Karpas-422 (cell line): Measurements from ENCODE around the gene CNKSR1. TPM values are rescaled to one million over a fixed set of nuclear protein-coding genes. Genes with fewer than 3 reads are reported as not detected.

ENCODE experiments used
- DNase-seq: peaks from one replicate; pipeline ENCODE4 v3.0.0-alpha.2; 2015
- H2AFZ ChIP-seq: fragments of 200-600 bp; sonication (generic); 2 replicates; pipeline ENCODE4 v1.6.1; 2014; ENCODE audit warnings: antibody characterized with exemption, low read length, mixed read lengths
- H3K27ac ChIP-seq: fragments of 200-600 bp; sonication (generic); 2 replicates; pipeline ENCODE4 v1.5.1; 2014; ENCODE audit warnings: mild to moderate bottlenecking, low read length, moderate library complexity
- H3K27me3 ChIP-seq: fragments of 200-600 bp; sonication (generic); 2 replicates; pipeline ENCODE4 v1.6.1; 2014; ENCODE audit warnings: low read length, mixed read lengths
- H3K36me3 ChIP-seq: fragments of 200-600 bp; sonication (generic); 2 replicates; pipeline ENCODE4 v1.6.1; 2014; ENCODE audit warnings: low read length, mixed read lengths; ENCODE audit not compliant: insufficient read depth
- H3K4me1 ChIP-seq: fragments of 200-600 bp; sonication (generic); 2 replicates; pipeline ENCODE4 v1.6.1; 2014; ENCODE audit warnings: mild to moderate bottlenecking, low read length, mixed read lengths
- H3K4me2 ChIP-seq: fragments of 200-600 bp; sonication (generic); 2 replicates; pipeline ENCODE4 v1.6.1; 2014; ENCODE audit warnings: low read length, low read depth, mild to moderate bottlenecking; ENCODE audit not compliant: poor library complexity, severe bottlenecking
- H3K4me3 ChIP-seq: fragments of 200-600 bp; sonication (generic); 2 replicates; pipeline ENCODE4 v1.5.1; 2014; ENCODE audit warnings: mild to moderate bottlenecking, antibody characterized with exemption, low read length, mixed read lengths
- H3K79me2 ChIP-seq: fragments of 200-600 bp; sonication (generic); 2 replicates; pipeline ENCODE4 v1.6.1; 2014; ENCODE audit warnings: mild to moderate bottlenecking, low read length, mixed read lengths
- H3K9ac ChIP-seq: fragments of 200-600 bp; sonication (generic); 2 replicates; pipeline ENCODE4 v1.6.0; 2014; ENCODE audit warnings: low read length
- H3K9me2 ChIP-seq: fragments of 200-600 bp; sonication (generic), shearing (Covaris generic); replicated peaks from 2 replicates; pipeline ENCODE4 v1.6.0; 2014; ENCODE audit warnings: mild to moderate bottlenecking, low read length, moderate library complexity; ENCODE audit not compliant: insufficient read depth
- H3K9me3 ChIP-seq: fragments of 300-700, 200-600 bp; sonication (generic); 2 replicates; pipeline ENCODE4 v1.6.1; 2014; ENCODE audit warnings: low read length, mixed read lengths
- H4K20me1 ChIP-seq: fragments of 200-600 bp; sonication (generic); 2 replicates; pipeline ENCODE4 v1.6.1; 2014; ENCODE audit warnings: mild to moderate bottlenecking, antibody characterized with exemption, low read length, low read depth; ENCODE audit not compliant: insufficient read depth
- total RNA-seq: library from RNA; depleted of rRNA; stranded (reverse); fragments of >200 nt; shearing (Covaris generic); gene quantifications from 2 replicates; pipeline ENCODE4 v1.2.3, GENCODE V29; 2014; ENCODE audit warnings: low replicate concordance

CNKSR1 gene
- total RNA-seq, 1 experiment from 2014 or later = 1.5 TPM

- H3K9me2 ChIP-seq = no peaks in the 10 kb centered on the region
- 0 out of 2 replicates have a peak, but pooled peaks cover 9% of the 10 kb centered on the region for H3K36me3 ChIP-seq
- 0 out of 2 replicates have a peak overlapping the region, but pooled peaks have one; percentile 69 for H2AFZ ChIP-seq
- H3K27ac ChIP-seq = peak overlapping the region; percentile 46
- H3K4me1 ChIP-seq = peaks cover 15% of the 10 kb centered on the region
- H3K4me2 ChIP-seq = peak overlapping the region; percentile 91
- H3K9me3 ChIP-seq = no peaks in the 10 kb centered on the region
- peak overlapping the region; percentile 99 for H3K4me3 ChIP-seq
- no peak for DNase-seq
- H3K79me2 ChIP-seq = peaks cover 18% of the 10 kb centered on the region
- H3K9ac ChIP-seq = peak overlapping the region; percentile 97
- H3K27me3 ChIP-seq = no peaks in the 10 kb centered on the region
- H4K20me1 ChIP-seq = no peaks in the 10 kb centered on the region; the same call in 1 of the 2 replicates
These were observed 6.8 kb upstream of the CNKSR1 start for GRCh38 chr1:26170472-26170821.

DNA sequence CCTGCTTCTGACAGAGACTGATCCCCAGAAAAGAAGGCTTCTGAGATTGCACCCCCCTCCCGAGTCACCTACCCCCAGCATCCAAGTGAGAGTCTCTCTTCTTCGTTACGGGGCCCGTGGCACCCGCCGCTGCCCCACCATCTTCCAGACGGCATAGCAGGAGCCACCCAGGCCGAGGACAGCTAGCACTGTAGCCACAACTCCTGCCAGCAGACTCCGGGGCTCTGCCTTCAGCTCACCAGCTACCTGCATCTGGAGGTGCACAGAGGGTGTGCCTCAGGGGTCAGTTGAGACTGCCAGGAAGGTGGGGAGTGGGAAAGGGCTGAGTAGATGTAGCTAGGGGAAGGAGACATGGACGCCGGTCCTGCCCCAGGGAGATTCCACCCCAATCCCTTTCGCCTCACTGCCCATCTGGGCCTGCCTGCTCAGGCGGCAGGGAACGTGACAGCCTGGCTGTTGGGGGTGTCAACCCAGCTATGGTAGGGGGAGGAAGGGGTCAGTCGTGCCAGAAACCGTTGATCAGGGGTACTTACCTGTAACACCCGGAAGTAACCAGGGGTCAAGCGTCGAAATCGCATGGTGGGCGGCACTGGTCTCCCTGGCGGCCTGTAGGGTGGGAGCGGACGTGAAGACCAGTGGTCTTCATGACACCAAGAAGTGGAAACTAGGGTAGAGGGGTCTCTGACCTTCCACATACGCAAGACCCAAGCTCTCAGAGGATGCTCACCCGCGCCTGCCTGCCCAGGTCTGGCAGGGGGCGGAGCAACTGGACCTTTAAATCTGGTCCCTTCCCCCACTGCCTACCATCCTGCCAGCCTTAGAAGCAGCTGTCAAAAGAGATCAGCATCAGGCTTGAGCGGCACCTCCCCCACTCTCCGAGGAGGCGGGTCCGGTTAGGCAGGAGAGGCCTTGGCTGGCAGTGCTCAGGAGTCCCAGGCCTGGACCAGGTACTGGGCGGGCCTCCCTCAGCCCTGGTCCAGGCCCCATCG, 5.9 kb upstream of the CNKSR1 start, which contains the start of gene ZNF593OS:
ZNF593OS (minus strand) TSS at position 749 of the 989 bp plus-strand sequence; CDS start at position 578, 171 bp downstream.
- Histone ChIP-seq H3K36me3 (0 out of 2 replicates have a peak, but pooled peaks cover 9% of the 10 kb centered on the region), H2AFZ (no peak within 1 kb of the TSS), H3K4me1 (peaks cover 15% of the 10 kb centered on the region), H3K79me2 (peaks cover 18% of the 10 kb centered on the region), H3K9me2 (no peaks in the 10 kb centered on the region), H3K27me3 (no peaks in the 10 kb centered on the region), H3K27ac (peak within 1 kb of the TSS; percentile 46), H3K4me3 (peak within 1 kb of the TSS; percentile 99), H3K9ac (peak within 1 kb of the TSS; percentile 97), H4K20me1 (no peaks in the 10 kb centered on the region; the same call in 1 of the 2 replicates), H3K4me2 (peak within 1 kb of the TSS; percentile 91), H3K9me3 (no peaks in the 10 kb centered on the region)
- DNase-seq = no peak

GRCh38 chr1:26175346-26175745, 1.9 kb upstream of the CNKSR1 start:
- peaks cover 12% of the 10 kb centered on the region for H3K4me1 ChIP-seq
- no peak overlapping the region for H3K9ac ChIP-seq
- no peaks in the 10 kb centered on the region for H3K9me2 ChIP-seq
- no peaks in the 10 kb centered on the region for H3K9me3 ChIP-seq
- H3K27me3 ChIP-seq = no peaks in the 10 kb centered on the region
- H3K27ac ChIP-seq = no peak overlapping the region
- H2AFZ ChIP-seq = no peak overlapping the region
- H3K36me3 ChIP-seq = 0 out of 2 replicates have a peak, but pooled peaks cover 9% of the 10 kb centered on the region
- DNase-seq = no peak
- no peak overlapping the region for H3K4me3 ChIP-seq
- H3K4me2 ChIP-seq = no peak overlapping the region
- H4K20me1 ChIP-seq = no peaks in the 10 kb centered on the region; the same call in 1 of the 2 replicates
- H3K79me2 ChIP-seq = peaks cover 12% of the 10 kb centered on the region

GRCh38 chr1:26180010-26180506, 2.8 kb downstream of the CNKSR1 start:
- Histone ChIP-seq H3K4me2 (no peak overlapping the region), H3K4me3 (no peak overlapping the region), H3K27ac (no peak overlapping the region), H3K9me3 (no peaks in the 10 kb centered on the region), H2AFZ (no peak overlapping the region), H4K20me1 (no peaks in the 10 kb centered on the region), H3K9me2 (no peaks in the 10 kb centered on the region), H3K4me1 (no peaks in the 10 kb centered on the region), H3K79me2 (no peaks in the 10 kb centered on the region), H3K27me3 (no peaks in the 10 kb centered on the region), H3K9ac (no peak overlapping the region), H3K36me3 (no peaks in the 10 kb centered on the region)
- DNase-seq = no peak

- Histone ChIP-seq H3K4me1 (no peaks in the 10 kb centered on the region), H4K20me1 (no peaks in the 10 kb centered on the region), H3K36me3 (no peaks in the 10 kb centered on the region), H3K9ac (no peak overlapping the region), H3K9me3 (no peaks in the 10 kb centered on the region), H3K79me2 (no peaks in the 10 kb centered on the region), H2AFZ (no peak overlapping the region), H3K4me3 (no peak overlapping the region), H3K27me3 (no peaks in the 10 kb centered on the region), H3K4me2 (no peak overlapping the region), H3K9me2 (no peaks in the 10 kb centered on the region), H3K27ac (no peak overlapping the region)
- no peak for DNase-seq
These were observed 4.5 kb downstream of the CNKSR1 start for GRCh38 chr1:26181586-26182382.

DNA sequence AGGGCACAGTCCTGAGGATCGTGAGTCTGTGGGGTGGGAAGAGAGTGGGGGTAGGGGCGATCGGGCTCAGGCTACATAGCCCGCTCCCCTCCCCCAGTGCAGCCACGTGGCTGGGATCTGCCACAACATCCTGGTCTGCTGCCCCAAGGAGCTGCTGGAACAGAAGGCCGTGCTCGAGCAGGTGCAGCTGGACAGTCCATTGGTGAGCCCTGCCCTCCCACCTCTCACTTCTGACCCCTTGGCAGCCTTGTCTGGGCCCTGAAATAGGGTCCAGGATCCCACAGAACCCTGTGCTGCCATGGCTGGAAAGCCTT, 5.0 kb downstream of the CNKSR1 start:
- Histone ChIP-seq H4K20me1 (no peaks in the 10 kb centered on the region), H3K36me3 (no peaks in the 10 kb centered on the region), H3K4me2 (no peak overlapping the region), H3K4me1 (no peaks in the 10 kb centered on the region), H3K27me3 (no peaks in the 10 kb centered on the region), H3K9me2 (no peaks in the 10 kb centered on the region), H3K4me3 (no peak overlapping the region), H3K9ac (no peak overlapping the region), H3K79me2 (no peaks in the 10 kb centered on the region), H3K9me3 (no peaks in the 10 kb centered on the region), H2AFZ (no peak overlapping the region), H3K27ac (no peak overlapping the region)
- DNase-seq = no peak

DNA sequence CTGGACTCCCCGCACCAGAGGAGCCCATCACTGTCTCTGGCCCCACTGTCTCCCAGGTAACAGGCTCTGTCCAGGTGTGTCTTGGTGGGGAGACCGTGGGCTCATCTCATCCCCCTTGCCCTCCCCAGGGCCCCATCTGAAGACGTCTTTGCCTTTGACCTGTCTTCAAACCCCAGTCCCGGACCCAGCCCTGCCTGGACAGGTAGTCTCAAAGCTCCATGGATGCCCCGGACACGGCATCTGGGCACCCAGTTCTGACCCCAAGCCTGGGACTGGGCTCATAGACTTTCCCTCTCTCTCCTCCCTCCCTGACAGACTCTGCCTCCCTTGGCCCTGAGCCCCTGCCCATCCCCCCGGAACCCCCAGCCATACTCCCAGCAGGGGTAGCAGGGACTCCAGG, 6.8 kb downstream of the CNKSR1 start:
- Histone ChIP-seq H3K4me2 (no peak overlapping the region), H3K27me3 (no peaks in the 10 kb centered on the region), H3K4me3 (no peak overlapping the region), H3K9ac (no peak overlapping the region), H3K79me2 (no peaks in the 10 kb centered on the region), H2AFZ (no peak overlapping the region), H3K27ac (no peak overlapping the region), H4K20me1 (no peaks in the 10 kb centered on the region), H3K36me3 (no peaks in the 10 kb centered on the region), H3K9me3 (no peaks in the 10 kb centered on the region), H3K4me1 (no peaks in the 10 kb centered on the region), H3K9me2 (no peaks in the 10 kb centered on the region)
- DNase-seq = no peak

DNA sequence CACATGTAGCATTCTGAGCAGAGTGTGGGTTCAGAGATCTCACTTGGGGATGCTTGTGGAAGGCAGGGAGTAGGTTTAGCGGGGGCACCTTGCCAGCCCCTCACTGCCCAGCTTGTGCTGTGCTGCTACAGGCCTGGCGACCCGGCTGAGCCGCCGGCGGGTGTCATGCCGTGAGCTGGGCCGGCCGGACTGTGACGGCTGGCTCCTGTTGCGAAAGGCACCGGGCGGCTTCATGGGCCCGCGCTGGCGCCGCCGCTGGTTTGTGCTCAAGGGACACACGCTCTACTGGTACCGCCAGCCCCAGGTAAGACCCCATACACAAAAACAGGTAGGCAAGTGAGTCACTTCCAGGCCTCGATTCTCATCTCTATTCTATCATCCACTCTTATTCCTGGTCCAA, 7.6 kb downstream of the CNKSR1 start:
- H3K9ac ChIP-seq = no peak overlapping the region
- H3K9me2 ChIP-seq = no peaks in the 10 kb centered on the region
- no peaks in the 10 kb centered on the region for H3K79me2 ChIP-seq
- H3K4me1 ChIP-seq = no peaks in the 10 kb centered on the region
- H3K27me3 ChIP-seq = no peaks in the 10 kb centered on the region
- H3K36me3 ChIP-seq = no peaks in the 10 kb centered on the region
- H4K20me1 ChIP-seq = no peaks in the 10 kb centered on the region
- no peak overlapping the region for H3K4me3 ChIP-seq
- H3K4me2 ChIP-seq = no peak overlapping the region
- no peaks in the 10 kb centered on the region for H3K9me3 ChIP-seq
- H3K27ac ChIP-seq = no peak overlapping the region
- H2AFZ ChIP-seq = no peak overlapping the region
- no peak for DNase-seq
